ENCODE measurements around the gene SCT.

The SCT gene

DNA sequence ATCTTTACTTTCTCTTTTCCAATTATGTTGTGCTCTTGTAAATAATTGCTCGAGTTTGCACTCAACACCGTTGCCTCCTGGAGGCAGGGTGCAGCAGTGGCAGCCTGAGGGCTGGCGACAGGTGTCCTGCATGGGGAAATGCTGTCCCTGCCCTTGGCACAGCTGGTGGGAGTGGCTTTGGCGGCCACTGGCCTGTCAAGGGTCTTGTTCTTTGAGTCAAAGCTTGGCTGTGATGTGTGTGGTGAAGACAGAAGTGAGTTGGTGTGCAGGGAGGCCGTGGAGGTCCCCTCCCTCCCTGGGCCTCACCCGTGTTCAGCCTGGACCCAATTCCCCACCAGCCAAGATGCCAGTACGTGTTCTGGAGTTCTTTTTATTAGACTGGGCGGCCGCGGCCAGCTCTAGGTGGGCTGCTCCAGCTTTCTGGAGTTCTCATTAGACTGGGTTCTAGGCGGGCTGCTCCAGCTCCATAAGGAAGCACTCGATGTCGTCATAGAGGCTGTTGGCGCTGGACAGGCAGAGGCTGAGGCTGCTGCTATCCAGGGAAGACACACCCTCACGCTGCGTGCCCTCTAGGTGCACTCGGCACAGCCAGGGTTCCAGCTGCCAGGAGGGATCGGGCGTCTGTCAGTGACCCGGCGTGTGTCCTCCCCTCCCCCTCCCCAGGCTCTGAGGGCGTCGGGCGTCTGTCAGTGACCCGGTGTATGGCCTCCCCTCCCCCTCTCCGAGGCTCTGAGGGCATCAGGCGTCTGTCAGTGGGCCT, 14.6 kb downstream of the SCT start:
- peak in 1 of 10 donors; percentile 76 for DNase-seq
- intact Hi-C loops (cut with DNase I) = no loop called here

DNA sequence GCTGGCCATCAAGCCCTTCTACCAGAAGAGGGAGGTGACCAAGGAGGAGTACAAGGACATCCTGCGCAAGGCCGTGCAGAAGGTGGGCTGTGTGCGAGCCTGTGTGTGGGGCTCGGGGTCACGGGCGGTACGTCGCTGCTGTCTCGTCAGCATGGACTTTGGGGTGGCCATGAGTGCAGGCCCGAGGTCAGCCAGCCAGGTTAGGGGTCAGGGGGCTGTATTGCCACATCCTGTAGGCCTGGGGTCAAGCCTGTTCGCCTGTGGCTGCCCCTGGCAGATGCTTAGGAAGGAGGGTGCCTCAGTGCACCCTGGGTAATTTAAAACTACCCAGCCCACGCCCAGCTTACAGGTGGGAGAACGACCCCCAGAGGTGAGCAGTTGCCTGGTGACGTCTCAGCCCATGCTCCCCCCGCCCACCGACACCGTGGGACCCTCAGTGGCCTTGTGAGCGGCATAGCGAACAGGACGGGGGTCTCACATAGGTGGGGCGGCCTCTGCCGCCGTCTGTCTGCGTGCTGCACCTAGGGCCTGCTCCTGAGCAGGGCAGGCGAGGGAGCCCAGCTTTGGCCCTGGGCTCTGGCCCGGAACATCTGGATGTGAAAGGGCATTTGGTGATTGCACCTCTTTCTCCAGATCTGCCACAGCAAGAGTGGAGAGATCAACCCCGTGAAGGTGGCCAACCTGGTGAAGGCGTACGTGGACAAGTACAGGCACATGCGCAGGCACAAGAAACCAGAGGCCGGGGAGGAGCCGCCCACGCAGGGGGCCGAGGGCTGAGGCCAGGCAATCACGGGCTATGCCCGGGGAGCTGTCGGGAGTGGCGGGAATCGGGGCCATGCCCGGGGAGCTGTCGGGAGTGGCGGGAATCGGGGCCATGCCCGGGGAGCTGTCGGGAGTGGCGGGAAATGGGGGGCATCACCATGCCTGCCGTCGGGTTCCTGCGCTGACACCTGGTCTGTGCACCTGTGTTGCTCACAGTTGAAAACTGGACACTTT, 15.7 kb downstream of the SCT start:
- peak in 1 of 10 donors; percentile 73 for DNase-seq
- intact Hi-C loops (cut with DNase I) = no loop called here

DNA sequence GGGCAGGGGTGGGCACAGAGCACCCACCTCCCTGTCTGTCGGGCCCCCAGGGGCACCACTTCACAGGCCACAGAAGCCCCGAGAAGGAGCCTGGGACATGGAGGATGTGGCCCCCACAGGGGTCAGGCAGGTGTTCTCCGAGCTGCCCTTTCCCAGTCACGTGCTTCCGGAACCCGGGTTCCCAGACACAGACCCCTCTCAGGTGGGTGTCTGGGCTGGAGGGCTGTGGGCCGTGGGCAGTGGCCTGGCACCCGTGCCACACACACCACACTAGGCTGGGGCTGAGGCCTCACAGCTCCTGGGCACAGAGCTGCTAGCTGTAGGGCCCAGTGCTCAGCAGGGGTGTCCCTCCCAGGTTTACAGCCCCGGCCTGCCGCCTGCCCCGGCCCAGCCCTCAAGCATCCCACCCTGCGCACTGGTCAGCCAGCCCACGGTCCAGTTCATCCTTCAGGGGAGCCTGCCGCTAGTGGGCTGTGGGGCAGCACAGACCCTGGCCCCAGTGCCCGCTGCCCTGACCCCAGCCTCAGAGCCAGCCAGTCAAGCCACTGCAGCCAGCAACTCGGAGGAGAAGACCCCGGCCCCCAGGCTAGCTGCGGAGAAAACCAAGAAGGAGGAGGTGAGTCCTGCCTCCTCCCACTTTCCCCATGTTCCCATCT, 16.7 kb downstream of the SCT start:
- intact Hi-C loops (cut with DNase I) = no loop called here

DNA sequence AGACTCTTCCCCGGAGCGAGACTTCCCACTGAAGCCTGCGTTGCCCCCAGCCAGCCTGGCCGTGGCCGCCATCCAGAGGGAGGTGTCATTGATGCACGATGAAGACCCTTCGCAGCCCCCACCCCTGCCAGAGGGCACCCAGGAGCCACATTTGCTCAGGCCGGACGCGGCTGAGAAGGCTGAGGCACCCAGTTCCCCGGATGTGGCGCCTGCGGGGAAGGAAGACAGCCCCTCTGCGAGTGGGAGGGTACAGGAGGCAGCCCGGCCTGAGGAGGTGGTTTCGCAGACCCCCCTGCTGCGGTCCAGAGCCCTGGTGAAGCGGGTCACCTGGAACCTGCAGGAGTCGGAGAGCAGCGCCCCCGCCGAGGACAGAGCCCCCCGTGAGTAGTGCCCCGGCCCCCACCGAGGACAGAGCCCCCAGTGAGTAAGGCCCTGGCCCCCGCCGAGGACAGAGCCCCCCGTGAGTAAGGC, 17.6 kb downstream of the SCT start:
- DNase-seq = peak in 1 of 10 donors; percentile 83
- intact Hi-C loops (cut with DNase I) = no loop called here

More for the DNA sequence above, 16.7 kb downstream of the SCT start:
- no peak for DNase-seq

DNA sequence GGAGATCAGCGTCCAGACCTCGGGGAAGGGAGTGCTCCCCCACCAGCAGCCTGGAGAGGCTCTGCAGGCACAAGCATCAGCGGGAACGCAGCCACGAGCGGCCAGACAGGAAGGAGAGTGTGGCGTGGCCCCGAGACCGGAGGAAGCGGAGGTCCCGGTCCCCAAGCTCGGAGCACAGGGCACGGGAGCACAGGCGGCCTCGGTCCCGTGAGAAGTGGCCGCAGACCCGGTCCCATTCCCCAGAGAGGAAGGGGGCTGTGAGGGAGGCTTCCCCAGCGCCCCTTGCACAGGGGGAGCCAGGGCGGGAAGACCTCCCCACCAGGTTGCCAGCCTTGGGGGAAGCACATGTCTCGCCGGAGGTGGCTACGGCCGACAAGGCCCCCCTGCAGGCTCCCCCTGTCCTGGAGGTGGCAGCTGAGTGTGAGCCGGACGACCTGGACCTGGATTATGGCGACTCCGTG, 18.2 kb downstream of the SCT start:
- peak in 1 of 10 donors; percentile 72 for DNase-seq
- intact Hi-C loops (cut with DNase I) = no loop called here

DNA sequence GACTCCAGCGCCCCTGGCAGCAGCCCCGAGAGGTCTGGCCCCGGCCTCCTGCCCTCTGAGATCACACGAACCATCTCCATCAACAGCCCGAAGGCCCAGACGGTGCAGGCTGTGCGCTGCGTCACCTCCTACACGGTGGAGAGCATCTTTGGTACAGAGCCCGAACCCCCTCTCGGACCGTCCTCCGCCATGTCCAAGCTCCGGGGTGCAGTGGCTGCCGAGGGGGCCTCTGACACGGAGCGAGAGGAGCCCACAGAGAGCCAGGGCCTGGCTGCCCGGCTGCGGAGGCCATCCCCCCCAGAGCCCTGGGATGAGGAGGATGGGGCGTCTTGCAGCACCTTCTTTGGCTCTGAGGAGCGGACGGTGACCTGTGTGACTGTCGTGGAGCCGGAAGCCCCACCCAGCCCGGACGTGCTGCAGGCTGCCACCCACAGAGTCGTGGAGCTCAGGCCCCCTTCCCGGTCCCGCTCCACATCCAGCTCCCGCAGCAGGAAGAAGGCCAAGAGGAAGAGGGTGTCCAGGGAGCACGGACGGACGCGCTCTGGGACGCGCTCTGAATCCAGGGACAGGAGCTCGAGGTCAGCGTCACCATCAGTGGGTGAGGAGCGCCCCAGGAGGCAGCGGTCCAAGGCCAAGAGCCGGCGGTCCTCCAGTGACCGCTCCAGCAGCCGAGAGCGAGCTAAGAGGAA, 18.9 kb downstream of the SCT start:
- no peak for DNase-seq
- intact Hi-C loops (cut with DNase I) = no loop called here

DNA sequence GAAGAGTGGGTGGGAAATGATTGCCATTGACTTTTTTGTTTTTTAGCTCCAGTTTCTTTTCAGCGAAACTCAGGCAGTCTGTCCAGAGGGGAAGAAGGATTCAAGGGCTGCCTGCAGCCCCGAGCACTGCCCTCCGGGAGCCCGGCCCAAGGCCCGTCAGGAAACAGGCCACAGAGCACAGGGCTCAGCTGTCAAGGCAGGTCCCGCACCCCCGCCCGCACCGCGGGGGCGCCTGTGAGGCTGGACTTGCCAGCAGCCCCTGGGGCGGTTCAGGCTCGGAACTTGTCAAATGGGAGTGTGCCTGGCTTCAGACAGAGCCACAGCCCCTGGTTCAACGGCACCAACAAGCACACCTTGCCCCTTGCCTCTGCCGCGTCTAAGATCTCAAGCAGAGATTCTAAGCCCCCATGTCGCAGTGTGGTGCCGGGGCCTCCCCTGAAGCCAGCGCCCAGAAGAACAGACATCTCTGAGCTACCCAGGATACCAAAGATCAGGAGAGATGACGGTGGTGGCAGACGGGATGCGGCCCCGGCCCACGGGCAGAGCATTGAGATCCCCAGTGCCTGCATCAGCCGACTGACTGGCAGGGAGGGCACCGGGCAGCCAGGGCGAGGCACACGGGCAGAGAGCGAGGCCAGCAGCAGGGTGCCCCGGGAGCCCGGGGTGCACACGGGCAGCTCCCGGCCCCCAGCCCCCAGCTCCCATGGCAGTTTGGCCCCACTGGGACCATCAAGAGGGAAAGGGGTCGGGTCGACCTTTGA, 19.8 kb downstream of the SCT start:
- intact Hi-C loops (cut with DNase I) = no loop called here
- DNase-seq = no peak

DNA sequence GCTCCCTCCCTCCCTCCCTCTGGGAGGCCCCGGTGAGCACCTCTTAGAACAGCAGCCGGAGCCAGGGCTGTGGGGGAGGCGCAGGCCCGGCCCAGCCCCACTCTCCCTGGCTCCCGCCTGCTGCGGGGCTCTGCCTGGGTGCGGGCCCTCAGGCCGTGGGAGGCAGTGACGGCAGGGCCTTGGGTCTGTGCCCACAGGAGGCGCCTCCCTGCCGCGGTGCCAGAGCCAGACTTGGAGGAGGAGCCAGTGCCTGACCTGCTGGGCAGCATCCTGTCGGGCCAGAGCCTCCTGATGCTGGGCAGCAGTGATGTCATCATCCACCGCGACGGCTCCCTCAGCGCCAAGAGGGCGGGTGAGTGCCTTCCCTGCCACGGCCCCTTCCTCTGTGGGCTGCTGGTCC, 20.7 kb downstream of the SCT start:
- DNase-seq = peak in 9 of 10 donors; percentile 18 to 92 (median 45)
- intact Hi-C loops (cut with DNase I) = no loop called here

DNA sequence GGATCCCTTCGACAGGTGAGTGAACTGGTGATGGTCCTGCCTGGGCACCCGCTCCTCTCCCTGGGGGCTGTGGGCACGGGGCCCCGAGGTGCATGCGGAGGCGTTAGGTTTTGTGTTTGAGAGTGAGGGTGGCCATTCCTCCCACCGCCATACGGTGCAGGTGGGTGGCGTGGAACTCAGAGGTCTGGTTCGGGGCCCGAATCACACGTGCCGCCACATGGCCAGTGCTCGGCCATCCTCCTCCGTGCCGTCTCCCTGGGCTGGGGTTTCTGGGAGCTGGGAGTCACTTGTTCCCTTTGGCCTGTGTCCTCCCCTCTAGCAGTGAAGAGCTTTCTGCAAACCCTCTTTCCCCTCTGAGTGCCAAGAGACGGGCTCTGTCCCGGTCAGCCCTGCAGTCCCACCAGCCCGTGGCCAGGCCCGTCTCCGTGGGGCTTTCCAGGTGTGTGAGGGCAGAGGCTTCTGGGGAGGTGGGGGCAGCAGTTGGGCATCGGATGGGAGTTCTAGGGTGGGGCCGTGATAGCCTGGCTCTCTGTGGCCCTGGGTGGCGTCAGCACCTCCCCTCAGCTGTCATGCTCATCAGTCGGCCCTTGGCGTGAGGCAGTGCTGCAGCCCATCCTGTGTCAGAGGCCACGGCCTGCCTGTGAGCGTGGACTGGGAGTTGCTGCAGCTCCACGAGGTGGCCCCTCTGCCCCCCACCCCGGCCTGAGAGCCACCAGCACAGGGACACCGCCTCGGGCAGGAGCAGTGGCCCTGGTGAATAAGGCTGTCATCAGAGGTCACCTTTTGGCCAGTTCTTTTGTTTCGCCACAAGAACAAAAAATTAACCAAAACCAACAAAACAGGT, 21.5 kb downstream of the SCT start:
- no peak for DNase-seq
- intact Hi-C loops (cut with DNase I) = no loop called here

DNA sequence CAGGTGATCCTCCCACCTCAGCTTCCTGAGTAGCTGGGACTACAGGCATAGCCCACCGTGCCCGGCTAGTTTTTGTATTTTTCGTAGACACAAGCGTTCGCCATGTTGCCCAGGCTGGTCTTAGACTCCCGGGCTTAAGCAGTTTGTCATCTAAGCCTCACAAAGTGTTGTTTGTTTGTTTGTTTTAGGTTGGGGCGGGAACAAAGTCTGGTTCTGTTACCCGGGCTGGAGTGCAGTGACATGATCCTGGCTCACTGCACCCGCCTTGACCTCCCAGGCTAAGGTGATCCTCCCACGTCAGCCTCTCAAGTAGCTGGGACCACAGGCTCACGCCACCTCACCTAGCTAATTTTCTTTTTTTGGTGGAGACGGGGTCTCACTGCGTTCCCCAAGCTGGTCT, 23.8 kb downstream of the SCT start:
- intact Hi-C loops (cut with DNase I) = no loop called here
- DNase-seq = no peak

DNA sequence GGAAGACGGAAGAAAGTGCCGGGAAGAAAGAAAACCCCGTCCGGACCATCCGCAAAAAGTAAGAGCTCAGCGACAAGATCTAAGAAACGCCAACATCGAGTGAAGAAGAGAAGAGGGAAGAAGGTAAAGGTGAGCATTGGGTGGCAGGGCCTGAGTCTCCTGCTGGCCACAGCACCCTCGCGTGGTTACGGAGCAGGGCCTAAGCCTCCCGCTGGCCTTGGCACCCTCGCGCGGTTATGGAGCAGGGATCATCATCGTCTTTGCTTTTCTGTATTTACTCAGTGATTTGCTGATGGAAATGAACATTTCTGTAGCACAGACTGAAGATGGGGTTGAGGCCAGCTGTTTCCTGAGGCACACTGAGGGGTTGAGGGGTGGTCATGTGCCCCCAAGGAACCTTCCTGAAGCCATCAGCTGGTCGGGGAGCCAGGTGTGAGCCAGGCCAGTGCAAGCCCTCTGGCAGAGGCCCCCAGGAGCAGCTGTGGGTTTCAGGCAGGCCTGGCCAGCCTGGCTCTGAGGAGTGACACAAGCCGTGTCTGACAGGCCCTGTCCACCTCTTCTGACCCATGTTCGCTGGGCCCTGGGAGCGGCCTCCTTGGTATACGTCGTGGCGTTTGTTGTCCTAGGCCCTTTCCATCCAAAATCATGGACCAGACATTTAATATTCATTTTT, 25.3 kb downstream of the SCT start:
- intact Hi-C loops (cut with DNase I) = no loop called here
- DNase-seq = no peak

DNA sequence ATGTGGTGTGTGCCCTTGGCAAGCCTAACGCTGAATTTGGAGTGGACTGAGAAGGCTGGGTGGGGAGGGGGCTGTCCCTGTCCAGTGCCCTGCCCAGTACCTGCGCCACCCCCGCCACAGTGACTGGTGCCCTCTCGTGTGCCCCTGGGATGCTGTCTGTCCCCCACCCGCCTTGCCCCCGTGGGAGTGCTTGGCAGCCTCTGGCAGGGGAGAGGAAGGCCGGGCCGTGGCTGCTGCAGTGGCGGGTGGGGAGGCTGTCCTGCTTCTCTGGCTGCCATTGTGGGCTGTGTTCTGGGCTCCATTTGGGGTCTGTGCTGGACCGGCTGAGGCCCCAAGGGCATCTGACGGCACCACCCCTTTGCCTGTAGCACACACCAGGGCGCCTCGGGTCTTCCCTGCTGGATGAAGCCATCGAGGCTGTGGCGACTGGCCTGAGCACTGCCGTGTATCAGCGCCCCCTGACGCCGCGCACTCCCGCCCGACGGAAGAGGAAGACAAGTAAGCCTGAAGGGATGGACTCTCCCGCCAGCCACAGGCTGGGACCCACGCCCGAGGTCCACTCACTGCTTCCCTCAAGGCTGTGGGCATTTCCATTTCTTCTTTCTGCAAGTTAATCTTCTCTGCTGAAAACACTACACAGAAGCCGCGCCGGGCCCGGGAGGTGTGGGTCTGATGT, 28.8 kb downstream of the SCT start:
- DNase-seq = no peak
- intact Hi-C loops (cut with DNase I) = no loop called here

DNA sequence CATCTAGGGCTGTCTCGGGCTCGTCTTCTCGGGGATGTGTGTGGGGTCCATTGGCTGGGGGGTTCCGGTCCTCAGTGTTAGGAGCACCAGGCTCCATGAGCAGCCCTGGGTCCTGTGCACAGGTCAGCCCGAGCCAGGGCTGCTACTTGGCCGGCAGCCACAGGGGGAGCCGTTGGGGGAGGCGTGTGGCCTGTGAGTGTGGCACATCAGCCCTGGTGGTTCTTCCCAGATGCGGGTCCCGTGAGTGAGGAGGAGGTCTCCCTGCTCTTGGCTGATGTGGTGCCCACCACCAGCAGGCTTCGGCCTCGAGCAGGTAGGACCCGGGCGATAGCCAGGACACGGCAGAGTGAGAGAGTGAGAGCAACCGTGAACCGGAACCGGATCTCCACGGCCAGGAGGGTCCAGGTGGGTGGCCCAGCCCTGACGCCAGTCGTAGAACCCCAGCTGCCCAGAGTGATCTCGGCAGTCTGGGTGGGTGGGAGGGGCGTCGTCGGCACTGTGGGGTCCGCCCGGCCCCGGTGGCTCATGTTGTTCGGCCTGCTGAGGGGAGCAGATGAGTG, 29.7 kb downstream of the SCT start:
- intact Hi-C loops (cut with DNase I) = no loop called here
- no peak for DNase-seq

DNA sequence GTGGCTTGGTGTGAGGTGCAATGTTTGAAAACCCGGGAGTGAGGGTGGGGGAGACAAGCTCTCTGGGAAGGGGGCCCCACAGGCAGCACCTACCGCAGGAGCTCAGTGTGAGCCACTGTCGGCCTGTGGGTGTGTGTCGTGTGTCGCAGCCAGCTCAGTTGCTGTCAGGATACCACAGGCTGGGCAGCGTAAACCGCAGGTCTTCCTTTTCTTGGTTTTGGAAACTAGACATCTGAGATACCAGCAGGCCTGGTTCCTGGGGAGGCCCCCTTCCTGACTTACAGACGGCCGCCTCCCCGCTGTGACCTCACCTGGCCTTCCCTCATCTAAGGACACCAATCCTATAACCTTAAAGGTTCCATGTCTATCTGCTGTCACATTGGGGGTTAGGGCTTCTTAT, 30.6 kb downstream of the SCT start:
- no peak for DNase-seq
- intact Hi-C loops (cut with DNase I) = no loop called here

DNA sequence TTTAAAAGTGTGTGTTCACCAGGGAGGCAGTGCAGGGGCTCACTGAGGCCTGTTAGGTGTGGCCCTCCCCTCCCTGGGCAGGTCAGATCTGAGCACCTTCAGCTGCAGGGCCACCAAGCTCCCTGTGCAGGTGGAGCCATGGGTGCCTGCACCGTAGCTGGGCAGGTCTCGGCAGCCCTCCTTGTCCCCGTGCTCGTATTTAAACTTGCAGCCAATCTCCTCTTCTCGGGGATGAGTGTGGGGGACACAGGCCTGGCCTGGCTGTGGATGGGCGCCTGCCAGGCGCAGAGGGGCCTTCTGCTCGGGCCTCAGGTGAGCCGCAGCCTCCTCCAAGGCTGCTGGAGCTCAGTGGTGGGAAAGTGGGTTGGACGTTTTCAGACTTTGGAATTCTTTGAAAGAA, 31.6 kb downstream of the SCT start:
- intact Hi-C loops (cut with DNase I) = no loop called here

DNA sequence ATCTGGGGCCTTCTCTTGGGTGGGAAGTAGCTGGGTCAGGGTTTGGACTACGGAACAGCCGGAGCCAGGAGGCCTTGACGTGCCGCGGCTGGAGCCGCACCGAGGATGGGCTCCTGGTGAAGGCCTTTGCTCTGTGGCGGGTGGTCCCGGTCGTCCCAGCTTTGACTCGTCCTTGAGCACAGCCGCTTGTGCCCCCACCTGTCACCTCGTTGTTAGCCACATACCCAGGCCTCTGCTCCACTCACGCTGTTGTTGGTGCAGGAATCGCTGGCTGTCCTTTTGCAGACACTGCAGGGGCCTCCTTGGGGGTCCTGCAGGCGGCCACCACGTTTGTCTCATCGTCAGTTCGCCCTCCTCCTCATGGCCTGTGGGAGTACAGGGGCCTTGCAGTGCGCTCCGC, 33.6 kb downstream of the SCT start:
- intact Hi-C loops (cut with DNase I) = no loop called here
- DNase-seq = no peak

More for the DNA sequence above, 31.6 kb downstream of the SCT start:
- no peak for DNase-seq

DNA sequence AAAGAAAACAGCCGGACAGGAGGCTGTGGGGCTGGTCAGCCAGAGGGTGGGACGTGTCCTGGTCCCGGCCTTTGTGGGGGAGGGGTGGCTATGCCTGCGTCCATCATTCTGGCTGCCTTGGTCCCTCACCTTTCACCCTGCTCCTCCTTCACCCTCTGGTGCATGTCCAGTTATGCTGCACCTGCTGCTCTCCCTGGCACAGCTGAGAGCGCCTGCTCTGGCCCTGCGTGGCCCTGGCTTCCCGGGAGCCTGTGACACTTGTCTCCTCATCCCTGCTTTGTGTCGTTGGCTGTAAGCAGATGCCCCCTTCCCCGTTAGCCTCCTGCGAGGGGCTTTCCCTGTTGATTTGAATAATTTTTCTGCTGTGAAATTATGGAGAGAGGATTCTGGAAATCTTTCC, 34.1 kb downstream of the SCT start:
- intact Hi-C loops (cut with DNase I) = no loop called here
- DNase-seq = no peak
